Psoas muscle (tissue), 8 donors: ENCODE data around the gene BFSP1. TPM values are rescaled to one million over a fixed set of nuclear protein-coding genes. Genes with fewer than 3 reads are reported as not detected.

Experiments used
- ATAC-seq, 4 donors: fragments of 200-7000 bp; cut with Tn5 transposase; one replicate each; pipeline ENCODE4 v1.9.1; 2020; ENCODE audit warnings: moderate library complexity in 3 of 4, mild to moderate bottlenecking in 2 of 4
- DNase-seq, 2 donors: peaks; one replicate each; pipeline ENCODE4 v3.0.0-alpha.2; 2020
- H3K27ac ChIP-seq: fragments of 200-600 bp; one replicate; pipeline ENCODE4 v1.8.0; 2022
- H3K27me3 ChIP-seq, 3 donors: fragments of 200-600 bp in 1 of 3; one replicate each; pipeline versions ENCODE4 v1.6.1 to v1.8.0; 2013 to 2022; ENCODE audit warnings: low read length in 2 of 3, mild to moderate bottlenecking in 2 of 3, moderate library complexity in 1 of 3; ENCODE audit not compliant: insufficient read depth in 3 of 3
- H3K36me3 ChIP-seq, 2 donors: fragments of 200-600 bp in 1 of 2; one replicate each; pipeline versions ENCODE4 v1.6.1 to v1.8.0; 2013 to 2022; ENCODE audit warnings: low read depth in 1 of 2, mild to moderate bottlenecking in 1 of 2, moderate library complexity in 1 of 2; ENCODE audit not compliant: insufficient read depth in 1 of 2
- H3K4me1 ChIP-seq: fragments of 200-600 bp; one replicate; pipeline ENCODE4 v1.8.0; 2022
- H3K4me3 ChIP-seq: fragments of 200-600 bp; one replicate; pipeline ENCODE4 v1.8.0; 2022; ENCODE audit warnings: mild to moderate bottlenecking
- H3K9me3 ChIP-seq: fragments of 200-600 bp; one replicate; pipeline ENCODE4 v1.8.0; 2022
- CTCF ChIP-seq: fragments of 200-600 bp; IDR thresholded peaks from one replicate; pipeline ENCODE4 v1.8.0; 2022; ENCODE audit warnings: antibody characterized with exemption
- WGBS, 3 donors: extraction: QIAGEN DNeasy Blood & Tissue Kit; methylation state at CpG; one replicate each; pipeline versions ENCODE4 v1.1.6 to v1.1.7; 2013; 5-methylcytosine and 5-hydroxymethylcytosine counted together
- intact Hi-C, 2 donors: fragments of 100-400 bp; cut with DNase I; formaldehyde crosslinking; loops; one replicate each; pipeline versions ENCODE4 v1.11.0 to v1.14.2; 2022
- polyA plus RNA-seq, 3 donors: library from polyadenylated mRNA; stranded (reverse); fragments of 200-250 nt; gene quantifications; one replicate each; pipeline ENCODE4 v1.2.3, GENCODE V29; 2013
- total RNA-seq, 4 donors: library from RNA; stranded (reverse); fragmentation: NEBNext Ultra II Directional in 2 of 4; extraction: Animal tissue kit (Norgen Biotek cat#: 25700) in 2 of 4; gene quantifications; one replicate each; pipeline versions ENCODE4 v1.2.1 to v1.2.4, GENCODE V29; 2021 to 2023
- donor health status: healthy with polysubstance abuse.
- donor health status: DM: no; HTN: no; CAD: no; lungs with moderate emphysema.
- donor health status: Bipolar disorder and iron deficiency.
- donor health status: healthy.
- donor health status: DM: yes; HTN: yes; CAD: no.
- donor health status: DM: no; HTN: no; CAD: no.
- donor health status: DM: no; HTN: no; CAD: no.
- donor health status: DM: yes; HTN: yes; CAD: no.

The BFSP1 gene
- total and polyA plus RNA-seq, 7 donors = 0.12 to 0.57 (median 0.24) TPM; not detected in 1

- DNase-seq (no peak), ATAC-seq (no peak)
- H3K36me3 ChIP-seq = no peaks in the 10 kb centered on the region
- intact Hi-C loops = no loop called here
- no peaks in the 10 kb centered on the region for H3K9me3 ChIP-seq
- TF ChIP-seq CTCF = no peak
- no peaks in the 10 kb centered on the region for H3K27me3 ChIP-seq
- H3K4me1 ChIP-seq = no peaks in the 10 kb centered on the region
- H3K4me3 ChIP-seq = no peak overlapping the region
- no peak overlapping the region for H3K27ac ChIP-seq
- 90 to 93% (median 92%) methylated on average over 5 of the region's 5 CpGs for WGBS, 3 donors
Measured at GRCh38 chr20:17470521-17470920, 60.7 kb downstream of the BFSP1 start.

GRCh38 chr20:17469246-17470030 is 61.7 kb downstream of the BFSP1 start:
- ATAC-seq = no peak
- no peak overlapping the region for H3K27ac ChIP-seq
- intact Hi-C loops = no loop called here
- WGBS, 3 donors = 87 to 91% (median 87%) methylated on average over 7 of the region's 7 CpGs
- H3K4me1 ChIP-seq = no peaks in the 10 kb centered on the region
- no peak for DNase-seq
- TF ChIP-seq CTCF = no peak
- no peak overlapping the region for H3K4me3 ChIP-seq
- no peaks in the 10 kb centered on the region for H3K36me3 ChIP-seq
- H3K9me3 ChIP-seq = no peaks in the 10 kb centered on the region
- no peaks in the 10 kb centered on the region for H3K27me3 ChIP-seq

- 85 to 89% (median 89%) methylated on average over 24 of the region's 24 CpGs for WGBS, 3 donors
- intact Hi-C loops = no loop called here
- TF ChIP-seq CTCF = no peak
- Histone ChIP-seq H3K4me1 (no peaks in the 10 kb centered on the region), H3K27me3 (no peaks in the 10 kb centered on the region), H3K27ac (no peak overlapping the region), H3K36me3 (no peaks in the 10 kb centered on the region), H3K4me3 (no peak overlapping the region), H3K9me3 (no peaks in the 10 kb centered on the region)
- no peak for DNase-seq
- no peak for ATAC-seq
Measured at GRCh38 chr20:17468073-17468840, 62.9 kb downstream of the BFSP1 start.

- H3K9me3 ChIP-seq = no peaks in the 10 kb centered on the region
- no peaks in the 10 kb centered on the region for H3K4me1 ChIP-seq
- no peak overlapping the region for H3K4me3 ChIP-seq
- intact Hi-C loops = no loop called here
- no peaks in the 10 kb centered on the region for H3K36me3 ChIP-seq
- 87 to 90% (median 89%) methylated on average over 4 of the region's 4 CpGs for WGBS, 3 donors
- ATAC-seq (no peak), DNase-seq (no peak)
- no peak for TF ChIP-seq CTCF
- no peaks in the 10 kb centered on the region for H3K27me3 ChIP-seq
- no peak overlapping the region for H3K27ac ChIP-seq
Measured at GRCh38 chr20:17467120-17467655, 64.0 kb downstream of the BFSP1 start.
